NT2/D1 (cell line): Measurements from ENCODE around the gene TCAF1.

Source experiments
- DNase-seq: peaks from one replicate; pipeline ENCODE4 v3.0.0-alpha.2; 2011; ENCODE audit warnings: low read depth, low spot score
- H3K27me3 ChIP-seq: 2 replicates; pipeline ENCODE4 v1.6.0; 2011; ENCODE audit warnings: mild to moderate bottlenecking; ENCODE audit not compliant: insufficient read length, insufficient read depth
- H3K36me3 ChIP-seq: 2 replicates; pipeline ENCODE4 v1.6.1; 2011; ENCODE audit warnings: mild to moderate bottlenecking, low read length, mixed read lengths; ENCODE audit not compliant: insufficient read depth, insufficient read length
- H3K4me1 ChIP-seq: 2 replicates; pipeline ENCODE4 v1.5.1; 2011; ENCODE audit not compliant: insufficient read depth, insufficient read length
- H3K4me3 ChIP-seq: 2 replicates; pipeline ENCODE4 v1.5.1; 2011; ENCODE audit warnings: low read depth; ENCODE audit not compliant: insufficient read length
- H3K9ac ChIP-seq: 2 replicates; pipeline ENCODE4 v1.6.0; 2011; ENCODE audit warnings: low read depth; ENCODE audit not compliant: insufficient read length
- H3K9me3 ChIP-seq: 2 replicates; pipeline ENCODE4 v1.5.1; 2011; ENCODE audit warnings: mild to moderate bottlenecking, low read length; ENCODE audit not compliant: insufficient read depth
- SUZ12 ChIP-seq: IDR thresholded peaks from 2 replicates; pipeline ENCODE4 v1.6.1; 2011; ENCODE audit not compliant: insufficient read length, insufficient read depth; ENCODE audit errors: extremely low read depth
- YY1 ChIP-seq: IDR thresholded peaks from 2 replicates; pipeline ENCODE4 v1.6.1; 2011; ENCODE audit not compliant: insufficient read length, insufficient read depth
- ZNF274 ChIP-seq: IDR thresholded peaks from 2 replicates; pipeline ENCODE4 v1.6.1; 2011; ENCODE audit warnings: mild to moderate bottlenecking, low read depth, low read length

Gene TCAF1

GRCh38 chr7:143901668-143902331 lies at the start of gene TCAF1:
Gene TCAF1 (minus strand): TSS chr7:143902176. CDS start chr7:143876608, 25,568 bp downstream.
- H3K4me1 ChIP-seq = no peaks in the 10 kb centered on the region
- no peak for TF ChIP-seq YY1
- no peak for TF ChIP-seq ZNF274
- TF ChIP-seq SUZ12 = no peak
- H3K9me3 ChIP-seq = no peaks in the 10 kb centered on the region
- H3K4me3 ChIP-seq = peak within 1 kb of the TSS; percentile 67
- peak within 1 kb of the TSS; percentile 87 for H3K9ac ChIP-seq
- DNase-seq = peak; percentile 95
- H3K27me3 ChIP-seq = no peaks in the 10 kb centered on the region
- peaks cover 5% of the 10 kb centered on the region for H3K36me3 ChIP-seq

GRCh38 chr7:143948733-143949132 lies 46.8 kb upstream of the TCAF1 start:
- Histone ChIP-seq H3K9me3 (peaks cover 9% of the 10 kb centered on the region; the same call in 1 of the 2 replicates), H3K4me3 (no peak overlapping the region), H3K4me1 (no peaks in the 10 kb centered on the region), H3K9ac (no peak overlapping the region), H3K27me3 (no peaks in the 10 kb centered on the region), H3K36me3 (no peaks in the 10 kb centered on the region)
- TF ChIP-seq SUZ12 (no peak), YY1 (no peak), ZNF274 (no peak)
- DNase-seq = no peak

GRCh38 chr7:143947111-143947510 lies 45.1 kb upstream of the TCAF1 start:
- no peaks in the 10 kb centered on the region for H3K36me3 ChIP-seq
- no peaks in the 10 kb centered on the region for H3K4me1 ChIP-seq
- H3K4me3 ChIP-seq = no peak overlapping the region
- TF ChIP-seq ZNF274 = no peak
- no peak for TF ChIP-seq YY1
- TF ChIP-seq SUZ12 = no peak
- no peaks in the 10 kb centered on the region for H3K27me3 ChIP-seq
- no peak overlapping the region for H3K9ac ChIP-seq
- H3K9me3 ChIP-seq = peaks cover 9% of the 10 kb centered on the region; the same call in 1 of the 2 replicates
- no peak for DNase-seq

- no peaks in the 10 kb centered on the region for H3K36me3 ChIP-seq
- no peak for DNase-seq
- peaks cover 9% of the 10 kb centered on the region; the same call in 1 of the 2 replicates for H3K9me3 ChIP-seq
- H3K27me3 ChIP-seq = no peaks in the 10 kb centered on the region
- no peak overlapping the region for H3K4me3 ChIP-seq
- H3K4me1 ChIP-seq = no peaks in the 10 kb centered on the region
- H3K9ac ChIP-seq = no peak overlapping the region
- no peak for TF ChIP-seq SUZ12
- TF ChIP-seq YY1 = no peak
- no peak for TF ChIP-seq ZNF274
Measured at GRCh38 chr7:143945423-143945822, 43.4 kb upstream of the TCAF1 start.

GRCh38 chr7:143938379-143939243 lies 36.6 kb upstream of the TCAF1 start:
- Histone ChIP-seq H3K27me3 (no peaks in the 10 kb centered on the region), H3K36me3 (no peaks in the 10 kb centered on the region), H3K4me3 (no peak overlapping the region), H3K9ac (no peak overlapping the region), H3K9me3 (no peaks in the 10 kb centered on the region), H3K4me1 (no peaks in the 10 kb centered on the region)
- no peak for DNase-seq
- TF ChIP-seq YY1 (no peak), ZNF274 (no peak), SUZ12 (no peak)

GRCh38 chr7:143936087-143937009 lies 34.4 kb upstream of the TCAF1 start:
- H3K9ac ChIP-seq = no peak overlapping the region
- no peak for DNase-seq
- no peaks in the 10 kb centered on the region for H3K4me1 ChIP-seq
- no peaks in the 10 kb centered on the region for H3K27me3 ChIP-seq
- H3K36me3 ChIP-seq = no peaks in the 10 kb centered on the region
- H3K4me3 ChIP-seq = no peak overlapping the region
- H3K9me3 ChIP-seq = no peaks in the 10 kb centered on the region
- no peak for TF ChIP-seq YY1
- no peak for TF ChIP-seq ZNF274
- no peak for TF ChIP-seq SUZ12
